Measurements from ENCODE around the gene CHAC2.
"Not testable (repeated sequence)": the region's sequence is repeated elsewhere in the genome, so short reads cannot be mapped to it uniquely, and the experiment has no call there.

The CHAC2 gene

DNA sequence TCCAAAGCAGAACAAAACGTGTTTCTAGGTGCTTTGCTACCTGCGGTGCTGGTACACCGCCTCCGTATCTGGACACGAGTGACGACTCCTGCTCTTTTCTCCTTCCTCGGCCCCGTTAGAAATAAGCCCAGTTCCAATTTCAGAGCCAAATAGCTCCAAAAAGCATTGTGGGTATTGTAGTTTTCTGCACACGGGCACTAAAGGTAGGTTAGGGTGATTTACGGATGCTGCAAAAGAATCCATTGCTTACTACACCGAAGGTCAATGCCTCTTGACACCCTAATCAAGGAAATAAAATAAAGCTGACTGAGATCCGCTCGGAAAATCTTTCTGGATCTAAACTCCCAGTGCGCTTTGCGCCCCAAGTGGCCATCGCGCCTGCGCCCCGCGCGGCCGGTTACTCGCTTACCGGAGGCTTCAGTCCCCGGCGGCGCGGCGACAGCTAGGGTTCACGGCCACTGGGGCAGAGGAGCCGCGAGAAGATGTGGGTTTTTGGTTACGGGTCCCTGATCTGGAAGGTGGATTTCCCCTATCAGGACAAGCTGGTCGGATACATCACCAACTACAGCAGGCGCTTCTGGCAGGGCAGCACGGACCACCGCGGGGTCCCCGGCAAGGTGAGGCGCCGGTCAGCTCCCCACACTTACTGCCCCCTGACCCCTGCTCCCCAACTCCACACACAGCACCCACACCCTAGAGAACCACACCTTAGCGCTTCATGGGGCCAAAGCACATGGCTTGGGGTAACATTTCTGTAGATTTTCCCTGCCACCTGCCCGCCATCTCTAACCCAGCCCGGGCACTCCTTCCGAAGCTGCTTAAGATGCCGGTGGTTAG is at the start of gene CHAC2:
CHAC2 (plus strand) TSS at position 400 of the 837 bp plus-strand sequence; CDS start at position 483, 83 bp downstream.
- DNase-seq: peak; percentile 94

DNA sequence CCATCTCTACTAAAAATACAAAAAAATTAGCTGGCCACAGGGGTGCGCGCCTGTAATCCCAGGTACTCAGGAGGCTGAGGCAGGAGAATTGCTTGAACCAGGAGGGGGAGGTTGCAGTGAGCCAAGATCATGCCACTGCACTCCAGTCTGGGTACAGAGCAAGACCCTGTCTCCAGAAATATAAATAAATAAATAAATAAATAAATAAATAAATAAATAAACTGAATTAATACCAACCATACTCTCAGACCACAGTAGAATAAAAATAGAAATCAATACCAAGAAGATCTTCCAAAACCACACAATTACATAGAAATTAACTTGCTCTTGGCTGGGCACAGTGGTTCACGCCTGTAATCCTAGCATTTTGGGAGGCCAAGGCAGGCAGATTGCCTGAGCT is 46.7 kb upstream of the CHAC2 start:
- DNase-seq: not testable (repeated sequence)

DNA sequence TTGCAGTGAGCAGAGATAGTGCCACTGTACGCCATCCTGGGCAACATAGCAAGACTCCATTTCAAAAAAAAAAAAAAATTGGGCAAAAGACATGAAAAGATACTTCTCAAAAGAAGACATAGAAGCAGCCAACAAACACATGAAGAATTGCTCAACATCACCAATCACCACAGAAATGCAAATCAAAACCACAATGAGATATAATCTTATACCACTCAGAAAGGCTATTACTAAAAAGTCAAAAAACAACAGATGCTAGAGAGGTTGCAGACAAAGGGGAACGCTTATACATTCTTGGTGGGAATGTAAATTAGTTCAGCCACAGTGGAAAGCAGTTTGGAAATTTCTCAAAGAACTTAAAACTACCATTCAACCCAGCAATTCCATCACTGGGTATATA is 43.1 kb upstream of the CHAC2 start:
- DNase-seq: no peak

DNA sequence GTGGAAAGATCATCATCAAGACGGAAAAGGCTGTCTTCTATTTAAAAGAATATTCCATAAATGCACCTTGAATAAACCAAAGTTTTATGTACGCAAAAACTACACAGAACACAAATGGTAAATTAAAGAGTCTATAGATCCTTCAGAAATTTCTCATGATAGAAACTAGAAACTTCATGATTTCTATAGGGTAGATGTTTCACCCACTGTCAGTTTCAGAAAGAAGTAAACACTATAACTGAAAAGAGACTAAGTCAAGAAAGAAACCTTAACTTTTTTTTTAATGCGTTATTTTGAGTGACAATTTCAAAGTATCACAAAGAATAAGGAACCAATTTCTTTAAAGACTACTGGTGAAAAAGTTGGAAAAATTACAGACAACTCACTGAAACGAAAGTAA is 41.9 kb upstream of the CHAC2 start:
- DNase-seq: no peak

DNA sequence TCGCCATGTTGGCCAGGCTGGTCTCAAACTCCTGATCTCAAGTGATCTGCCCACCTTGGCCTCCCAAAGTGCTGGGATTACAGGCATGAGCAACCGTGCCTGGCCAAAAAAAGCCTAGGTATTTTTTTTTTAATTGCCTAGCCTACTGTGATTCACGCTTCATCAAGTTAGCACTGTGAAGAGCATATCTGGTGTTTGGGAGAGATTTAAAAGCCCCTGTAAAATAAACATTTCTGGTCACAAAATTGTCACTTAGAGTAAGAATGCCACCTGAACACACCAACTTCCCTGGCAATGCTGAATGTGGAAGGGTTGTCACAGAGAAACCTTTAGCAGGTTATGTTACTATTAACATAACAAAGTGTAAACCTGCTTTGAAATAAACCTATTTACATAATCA is 39.7 kb upstream of the CHAC2 start:
- DNase-seq: no peak

DNA sequence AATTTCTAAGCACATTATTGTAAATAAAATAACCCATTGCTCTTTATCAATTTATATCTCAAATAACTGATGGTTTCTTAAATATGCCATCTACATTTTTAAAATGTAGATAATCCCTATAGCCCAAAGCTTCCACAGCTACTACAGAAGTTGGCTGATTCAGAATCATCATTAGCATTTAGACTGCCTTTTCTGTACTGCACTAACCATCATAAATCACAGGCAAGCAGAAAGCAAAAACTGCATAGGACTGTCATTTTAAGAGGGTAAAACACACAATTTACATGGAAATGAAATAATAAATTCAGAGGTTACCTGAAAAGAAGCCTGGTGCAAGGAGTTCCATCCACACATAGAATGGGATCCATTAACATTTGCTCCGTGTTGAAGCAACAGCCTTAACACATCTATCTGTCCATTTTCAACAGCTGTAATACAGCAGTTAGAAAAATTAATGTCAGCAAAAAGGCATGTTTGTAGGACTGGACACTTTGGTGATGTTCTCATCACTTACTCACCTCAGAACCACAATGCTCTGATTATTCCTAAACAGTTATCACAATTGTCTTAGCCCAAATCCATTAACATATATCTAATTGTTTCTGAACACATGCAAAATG is 38.4 kb upstream of the CHAC2 start:
- no peak for DNase-seq

DNA sequence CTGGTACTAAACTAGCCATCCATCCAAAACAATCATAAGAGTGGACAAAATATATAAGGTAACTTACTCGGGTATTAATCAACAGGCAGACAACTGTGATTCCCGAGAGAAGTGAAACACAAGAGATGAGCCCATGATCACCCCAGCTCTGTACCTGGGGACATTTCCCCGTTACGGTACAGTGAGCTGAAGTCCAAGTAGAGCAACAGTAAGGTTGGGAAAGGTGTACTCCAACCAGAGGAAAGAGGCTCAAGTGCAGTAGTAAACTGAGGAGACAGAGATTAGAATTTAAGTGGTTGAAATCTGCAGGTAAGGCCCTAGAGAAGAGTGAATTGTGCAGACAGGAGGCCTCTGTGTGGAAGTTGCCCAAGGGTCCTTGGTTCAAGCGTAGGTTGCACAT is 30.5 kb upstream of the CHAC2 start:
- no peak for DNase-seq

DNA sequence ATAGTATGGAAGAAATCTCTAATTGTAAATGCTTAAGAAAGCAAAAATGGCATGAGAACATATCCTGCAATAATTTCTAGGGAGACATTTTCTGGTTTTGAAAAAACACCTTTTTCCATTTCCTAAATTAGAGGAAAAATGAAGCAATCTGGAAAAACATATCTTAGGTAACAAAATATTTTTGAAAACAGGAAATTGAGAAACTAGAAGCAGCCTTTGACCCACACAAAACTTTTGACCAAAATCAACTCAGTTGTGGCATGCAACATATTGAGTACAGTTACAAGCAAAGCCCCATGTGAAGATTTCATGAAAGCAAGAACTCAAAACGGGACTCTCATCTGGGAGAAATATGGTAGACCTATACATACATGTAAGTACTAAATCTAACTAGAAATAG is 28.6 kb upstream of the CHAC2 start:
- no peak for DNase-seq

DNA sequence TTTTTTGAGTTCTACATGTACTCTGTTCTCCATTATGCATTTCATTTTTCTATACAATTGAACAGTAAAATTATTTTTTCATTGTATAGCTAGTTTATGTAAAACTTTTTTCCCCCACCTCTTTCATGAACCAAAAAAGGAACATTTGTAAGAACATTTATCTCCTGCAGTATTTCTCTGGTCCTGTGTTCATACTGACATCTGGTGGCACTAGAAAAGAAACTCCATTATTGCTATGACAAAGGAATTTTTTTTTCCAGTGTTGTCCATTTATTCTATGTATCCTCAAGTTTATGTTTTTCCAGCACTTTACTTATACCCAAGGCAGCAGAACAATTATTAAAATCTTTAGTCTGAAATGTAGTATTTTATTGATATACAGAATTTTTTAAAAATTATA is 27.4 kb upstream of the CHAC2 start:
- no peak for DNase-seq

DNA sequence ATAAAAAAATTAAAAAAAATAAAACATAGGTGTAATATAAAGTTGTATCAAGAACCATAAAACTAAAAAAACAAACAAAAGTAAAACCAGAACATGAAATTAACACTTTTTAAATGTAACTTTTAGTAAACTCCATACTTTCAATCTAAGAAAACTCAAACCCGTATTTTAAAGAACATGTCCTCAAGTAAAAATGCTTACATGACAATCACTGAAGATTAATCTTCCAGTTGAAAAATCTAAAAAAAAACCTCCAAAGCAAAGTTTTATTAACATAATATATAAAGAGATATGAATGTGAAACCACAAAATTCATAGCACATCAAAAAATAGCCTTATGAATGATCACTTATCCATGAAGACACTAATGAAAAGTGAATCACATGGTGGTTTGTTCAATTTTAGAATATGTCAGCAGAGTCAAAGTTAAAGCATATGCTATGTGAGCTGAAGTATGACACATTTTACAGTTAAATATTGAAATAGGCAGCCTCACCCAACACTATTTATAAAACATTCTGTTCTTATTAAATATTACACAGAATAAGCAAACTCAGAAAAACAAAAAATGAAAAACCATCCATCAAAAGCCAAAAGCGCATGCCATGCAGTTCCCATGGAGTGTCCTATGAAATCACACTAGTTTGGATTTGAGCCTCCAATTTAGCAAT is 23.1 kb upstream of the CHAC2 start:
- DNase-seq: no peak

DNA sequence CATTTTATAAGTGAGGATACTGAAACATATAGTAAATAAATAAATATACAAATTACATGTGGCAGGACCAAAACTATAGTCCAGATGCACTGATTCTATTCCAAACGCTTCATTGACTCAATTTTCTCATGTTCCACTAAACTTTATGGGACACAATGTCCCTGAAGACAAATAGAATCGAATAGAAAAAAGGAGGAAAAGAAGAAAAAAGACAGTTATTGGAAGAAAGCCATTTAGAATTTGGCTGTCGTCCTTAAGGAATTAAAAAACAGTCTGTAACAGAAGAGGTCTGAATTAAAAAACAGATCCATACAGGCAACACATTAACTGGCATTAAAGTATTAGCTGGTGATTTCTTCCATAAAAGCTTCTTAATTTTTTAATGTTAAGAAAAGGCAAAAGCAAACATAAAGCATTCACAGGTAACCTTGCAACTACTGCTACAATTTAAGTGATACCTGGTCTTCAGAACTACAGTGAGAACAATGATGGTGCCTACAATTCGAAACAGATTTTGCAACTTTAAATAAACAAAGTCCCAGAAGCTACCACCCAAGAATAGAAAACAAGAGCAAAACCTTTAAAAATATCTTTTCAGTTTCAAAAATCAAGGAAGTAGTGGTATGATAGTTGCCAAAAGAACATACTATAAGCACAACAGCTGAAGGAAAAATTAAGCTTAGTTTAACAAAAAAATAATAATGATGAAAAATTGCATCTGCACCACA is 17.4 kb upstream of the CHAC2 start:
- DNase-seq: no peak

DNA sequence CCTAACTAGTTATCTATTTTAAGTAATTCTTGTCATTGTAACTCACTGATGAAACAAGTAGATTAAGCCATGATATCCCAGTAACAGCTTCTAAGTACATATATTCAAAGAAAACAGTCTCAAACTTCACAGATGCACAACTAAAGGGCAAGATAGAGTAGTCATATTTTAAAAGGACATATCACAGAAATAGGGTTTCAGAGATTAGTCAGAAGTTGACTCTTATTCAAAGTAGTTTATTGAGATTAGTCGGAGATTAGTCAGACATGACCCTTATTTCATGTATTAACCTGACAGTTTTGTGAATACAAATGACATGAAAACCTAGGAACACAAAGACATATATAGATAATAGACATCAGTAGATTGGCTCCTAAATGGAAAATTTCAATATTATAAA is 15.9 kb upstream of the CHAC2 start:
- DNase-seq: no peak

DNA sequence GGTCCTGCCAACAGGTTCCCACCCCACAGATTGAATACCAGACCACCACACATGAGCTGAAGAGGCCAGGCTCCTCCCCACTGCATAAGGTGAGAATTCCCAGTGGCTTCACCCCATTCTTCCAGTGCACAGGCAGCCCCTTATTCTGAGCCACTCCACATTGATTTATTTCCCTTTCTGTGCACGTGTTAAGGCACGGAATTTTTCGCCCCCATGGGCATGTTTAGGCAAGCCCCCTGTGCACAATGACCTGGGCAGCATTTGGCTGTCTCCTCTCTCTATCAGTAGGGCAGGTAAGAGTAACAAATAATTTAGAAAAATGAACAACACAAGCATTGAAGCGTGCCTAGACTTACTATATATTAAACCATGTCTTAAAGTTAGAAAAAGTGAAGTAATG is 15.2 kb upstream of the CHAC2 start:
- DNase-seq: no peak

DNA sequence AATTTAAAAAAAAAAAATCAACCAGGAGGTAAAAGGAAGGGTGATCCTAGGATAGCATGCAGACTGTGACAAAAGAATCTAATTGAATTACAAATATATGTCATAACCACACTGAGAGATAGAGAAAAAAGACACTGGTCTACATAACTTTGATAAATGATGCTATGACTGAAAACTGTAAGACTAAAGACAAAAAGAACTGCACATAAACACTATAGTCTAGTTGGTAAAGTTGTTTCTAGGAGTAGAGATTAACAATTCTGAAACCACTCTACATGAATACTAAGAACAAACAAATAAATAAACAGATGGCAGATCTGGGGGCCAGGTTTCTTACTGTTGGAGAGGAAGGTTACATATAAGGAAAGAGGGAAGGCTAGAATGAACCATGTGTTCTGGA is 14.6 kb upstream of the CHAC2 start:
- DNase-seq: no peak

DNA sequence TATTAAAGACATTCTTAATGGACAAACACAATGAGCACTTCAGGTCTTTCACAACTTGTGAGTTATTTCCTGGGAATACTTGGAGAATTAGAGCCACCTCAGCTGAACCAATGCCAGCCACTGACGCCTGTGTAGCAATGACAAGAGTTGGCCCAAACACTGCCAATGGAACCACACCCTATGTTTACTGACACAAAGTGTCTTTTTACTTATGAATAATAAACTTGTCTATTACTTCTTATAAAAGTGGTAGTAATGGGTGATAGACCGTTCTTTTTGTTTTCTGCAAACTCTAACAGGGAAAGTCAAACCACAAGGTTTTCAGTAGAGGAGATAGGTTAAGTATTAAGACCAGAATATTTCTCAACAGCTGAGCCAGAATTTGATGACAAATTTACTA is 12.5 kb upstream of the CHAC2 start:
- no peak for DNase-seq

DNA sequence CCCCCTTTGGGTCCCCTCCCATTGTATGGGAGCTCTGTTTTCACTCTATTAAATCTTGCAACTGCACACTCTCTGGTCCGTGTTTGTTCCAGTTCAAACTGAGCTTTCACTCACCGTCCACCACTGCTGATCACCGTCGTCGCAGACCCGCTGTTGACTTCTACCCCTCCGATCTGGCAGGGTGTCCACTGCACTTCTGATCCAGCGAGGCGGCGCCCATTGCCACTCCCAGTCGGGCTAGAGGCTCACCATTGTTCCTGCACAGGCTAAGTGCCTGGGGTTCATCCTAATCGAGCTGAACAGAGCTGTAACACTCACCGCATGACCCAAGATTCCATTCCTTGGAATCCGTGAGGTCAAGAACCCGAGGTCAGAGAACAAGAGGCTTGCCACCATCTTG is 11.0 kb upstream of the CHAC2 start:
- DNase-seq: no peak

DNA sequence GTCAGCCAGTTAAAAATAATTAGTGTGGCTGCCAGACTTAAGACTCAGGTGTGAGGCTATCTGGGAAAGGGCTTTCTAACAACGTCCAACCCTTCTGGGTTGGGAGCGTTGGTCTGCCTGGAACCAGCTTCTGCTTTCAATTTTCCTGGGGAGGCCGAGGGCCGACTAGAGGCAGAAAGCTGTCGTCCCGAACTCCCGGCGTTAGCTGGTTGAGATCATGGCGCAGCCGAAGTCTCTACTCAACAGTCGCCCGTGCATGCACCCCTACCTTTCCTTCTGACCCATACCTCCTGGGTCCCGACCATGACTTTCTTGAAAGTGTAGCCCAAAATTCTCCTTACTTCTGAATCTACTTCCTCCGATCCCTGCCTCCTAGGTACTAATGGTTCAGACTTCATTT is 10.4 kb upstream of the CHAC2 start:
- DNase-seq: not testable (repeated sequence)

DNA sequence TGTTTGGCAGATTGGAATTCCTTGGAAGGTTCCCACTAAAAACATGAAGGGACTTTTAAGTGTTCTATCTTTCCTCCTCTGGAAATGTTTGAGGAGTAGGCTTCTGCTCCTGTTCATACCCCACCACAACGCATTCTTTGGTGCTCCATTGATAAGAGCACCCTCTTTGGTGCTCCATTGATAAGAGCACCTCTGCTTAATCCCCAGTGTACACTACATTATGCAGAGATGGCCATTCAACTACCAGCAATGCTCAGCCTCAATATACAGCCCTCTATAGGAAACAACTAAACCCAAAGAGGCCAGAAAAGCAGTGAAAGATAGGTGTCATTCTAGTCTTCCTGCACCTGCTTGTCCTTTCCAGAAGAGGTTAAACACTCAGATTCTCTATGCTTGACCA is 1.8 kb upstream of the CHAC2 start:
- no peak for DNase-seq

DNA sequence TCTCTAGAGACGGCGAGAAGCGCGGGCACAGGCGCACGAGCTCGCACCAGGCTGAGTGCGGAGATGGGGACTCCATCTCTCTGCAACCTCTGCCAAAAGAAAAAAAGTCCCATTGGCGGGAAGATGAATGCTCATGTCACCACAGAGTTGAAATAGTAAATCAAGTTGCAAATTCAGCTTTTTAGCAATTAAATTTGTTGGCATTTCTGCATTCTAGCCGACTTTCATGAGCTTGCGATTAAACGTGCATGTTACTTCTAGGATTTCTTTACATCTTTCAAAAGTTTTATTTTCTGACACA is 588 bp downstream of the CHAC2 start:
- no peak for DNase-seq

DNA sequence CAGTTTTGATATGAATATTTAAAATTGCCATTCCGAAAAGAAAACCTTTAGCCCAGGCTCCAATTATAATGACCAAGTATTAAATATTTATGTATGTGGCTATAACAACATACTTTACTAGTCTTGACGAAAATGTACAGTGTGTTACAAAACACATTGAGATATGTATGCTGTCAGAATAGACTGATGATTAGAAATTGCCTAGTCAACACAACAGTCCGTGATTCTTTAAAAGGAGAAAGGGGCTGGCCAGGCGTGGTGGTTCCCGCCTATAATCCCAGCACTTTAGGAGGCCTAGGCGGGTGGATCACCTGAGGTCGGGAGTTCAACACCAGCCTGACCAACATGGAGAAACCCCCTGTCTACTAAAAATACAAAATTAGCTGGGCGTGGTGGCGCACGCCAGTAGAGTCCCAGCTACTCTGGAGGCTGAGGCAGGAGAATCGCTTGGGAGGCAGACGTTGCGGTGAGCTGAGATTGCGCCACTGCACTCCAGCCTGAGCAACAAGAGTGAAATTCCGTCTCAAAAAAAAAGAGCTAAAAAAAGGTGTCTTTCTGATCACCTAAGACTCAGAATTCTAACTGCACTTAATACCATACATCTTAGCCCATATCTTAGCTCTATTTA is 1.8 kb downstream of the CHAC2 start:
- DNase-seq: no peak

DNA sequence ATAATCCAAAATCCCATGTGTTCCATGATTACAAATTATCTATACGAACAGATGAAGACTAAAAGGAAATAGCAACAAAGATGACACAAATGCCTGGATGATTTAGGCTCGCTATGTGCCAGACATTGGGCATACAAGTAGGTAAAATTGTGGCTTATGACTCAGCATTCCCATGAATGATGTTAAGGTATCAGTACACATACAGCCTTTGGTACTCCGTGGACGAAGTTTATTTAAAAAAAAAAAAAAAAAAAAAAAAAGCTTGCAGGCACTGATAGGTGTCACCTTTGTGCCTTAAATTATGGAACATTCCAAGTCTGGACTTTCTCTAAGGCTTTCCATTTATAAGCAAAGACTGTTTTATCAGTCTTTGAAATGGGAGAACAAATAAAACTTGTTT is 2.7 kb downstream of the CHAC2 start:
- no peak for DNase-seq

DNA sequence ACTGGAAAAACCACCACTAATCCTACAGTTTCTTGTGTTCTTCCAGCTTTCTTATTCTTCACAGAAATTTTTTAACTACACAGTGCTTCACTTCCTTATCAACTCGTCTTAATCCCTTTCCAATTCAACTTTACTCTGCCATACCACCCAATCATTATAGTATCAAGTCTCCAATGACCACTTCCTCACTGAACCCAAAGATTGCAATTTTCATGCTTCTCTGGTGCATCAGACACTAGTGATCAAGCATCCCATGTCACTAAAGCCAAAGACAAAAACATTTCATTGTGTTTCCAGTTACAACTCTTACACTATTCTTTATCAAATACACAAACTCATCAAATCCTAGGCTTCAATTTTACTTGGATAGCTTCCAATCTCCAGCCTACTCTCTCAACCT is 9.5 kb downstream of the CHAC2 start:
- no peak for DNase-seq

DNA sequence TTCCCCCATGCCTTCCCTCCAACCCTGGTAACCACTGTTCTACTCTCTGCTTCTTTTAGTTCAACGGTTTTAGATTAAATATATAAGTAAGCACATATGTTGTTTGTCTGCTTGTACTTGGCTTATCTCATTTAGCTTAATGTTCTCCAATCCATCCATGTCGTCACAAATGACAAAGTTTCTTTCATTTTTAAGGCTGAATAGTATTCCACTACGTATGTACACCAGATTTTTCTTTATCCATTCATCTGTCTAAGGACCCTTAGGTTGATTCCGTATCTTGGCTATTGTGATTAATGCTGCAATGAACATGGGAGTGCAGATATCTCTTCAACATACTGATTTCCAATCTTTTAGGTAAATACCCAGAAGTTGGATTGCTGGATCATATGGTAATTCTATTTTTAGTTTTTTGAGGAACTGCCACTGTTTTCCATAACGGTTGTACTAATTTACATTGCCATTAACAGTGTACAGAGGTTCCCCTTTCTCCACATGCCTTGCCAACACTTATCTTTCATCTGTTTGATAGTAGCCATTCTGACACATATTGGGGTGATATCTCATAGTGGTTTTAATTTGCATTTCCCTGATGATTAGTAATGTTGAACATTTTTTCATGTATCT is 11.0 kb downstream of the CHAC2 start:
- DNase-seq: no peak
